ENCODE measurements around the gene LAG3.

LAG3 gene

DNA sequence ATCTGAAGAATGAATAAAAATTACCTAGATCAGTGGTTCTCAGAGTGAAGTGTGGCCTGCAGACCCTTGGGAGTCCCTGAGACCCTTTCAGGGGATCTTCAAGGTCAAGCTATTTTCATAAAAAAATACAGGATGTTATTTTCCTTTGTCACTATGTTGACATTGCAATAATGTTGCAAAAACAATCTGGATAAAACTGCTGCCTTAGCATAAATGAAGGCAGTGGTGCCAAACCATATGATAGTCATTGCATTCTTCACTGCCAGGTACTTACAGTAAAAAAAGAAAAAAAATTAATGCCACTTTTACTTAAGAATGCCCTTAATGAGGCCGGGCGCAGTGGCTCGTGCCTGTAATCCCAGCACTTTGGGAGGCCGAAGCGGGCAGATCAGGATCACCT lies 15.0 kb downstream of the LAG3 start:
- TF ChIP-seq, protein P1, sequence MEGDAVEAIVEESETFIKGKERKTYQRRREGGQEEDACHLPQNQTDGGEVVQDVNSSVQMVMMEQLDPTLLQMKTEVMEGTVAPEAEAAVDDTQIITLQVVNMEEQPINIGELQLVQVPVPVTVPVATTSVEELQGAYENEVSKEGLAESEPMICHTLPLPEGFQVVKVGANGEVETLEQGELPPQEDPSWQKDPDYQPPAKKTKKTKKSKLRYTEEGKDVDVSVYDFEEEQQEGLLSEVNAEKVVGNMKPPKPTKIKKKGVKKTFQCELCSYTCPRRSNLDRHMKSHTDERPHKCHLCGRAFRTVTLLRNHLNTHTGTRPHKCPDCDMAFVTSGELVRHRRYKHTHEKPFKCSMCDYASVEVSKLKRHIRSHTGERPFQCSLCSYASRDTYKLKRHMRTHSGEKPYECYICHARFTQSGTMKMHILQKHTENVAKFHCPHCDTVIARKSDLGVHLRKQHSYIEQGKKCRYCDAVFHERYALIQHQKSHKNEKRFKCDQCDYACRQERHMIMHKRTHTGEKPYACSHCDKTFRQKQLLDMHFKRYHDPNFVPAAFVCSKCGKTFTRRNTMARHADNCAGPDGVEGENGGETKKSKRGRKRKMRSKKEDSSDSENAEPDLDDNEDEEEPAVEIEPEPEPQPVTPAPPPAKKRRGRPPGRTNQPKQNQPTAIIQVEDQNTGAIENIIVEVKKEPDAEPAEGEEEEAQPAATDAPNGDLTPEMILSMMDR (IDR thresholded peaks at IDR 0.05; ENCODE audit: insufficient read depth, low read depth, low read length, missing control alignments), result no peak
- no peak for DNase-seq (ENCODE audit: low read depth)
- no peak overlapping the region for H3K4me3 ChIP-seq (ENCODE audit: low read depth, low read length)

DNA sequence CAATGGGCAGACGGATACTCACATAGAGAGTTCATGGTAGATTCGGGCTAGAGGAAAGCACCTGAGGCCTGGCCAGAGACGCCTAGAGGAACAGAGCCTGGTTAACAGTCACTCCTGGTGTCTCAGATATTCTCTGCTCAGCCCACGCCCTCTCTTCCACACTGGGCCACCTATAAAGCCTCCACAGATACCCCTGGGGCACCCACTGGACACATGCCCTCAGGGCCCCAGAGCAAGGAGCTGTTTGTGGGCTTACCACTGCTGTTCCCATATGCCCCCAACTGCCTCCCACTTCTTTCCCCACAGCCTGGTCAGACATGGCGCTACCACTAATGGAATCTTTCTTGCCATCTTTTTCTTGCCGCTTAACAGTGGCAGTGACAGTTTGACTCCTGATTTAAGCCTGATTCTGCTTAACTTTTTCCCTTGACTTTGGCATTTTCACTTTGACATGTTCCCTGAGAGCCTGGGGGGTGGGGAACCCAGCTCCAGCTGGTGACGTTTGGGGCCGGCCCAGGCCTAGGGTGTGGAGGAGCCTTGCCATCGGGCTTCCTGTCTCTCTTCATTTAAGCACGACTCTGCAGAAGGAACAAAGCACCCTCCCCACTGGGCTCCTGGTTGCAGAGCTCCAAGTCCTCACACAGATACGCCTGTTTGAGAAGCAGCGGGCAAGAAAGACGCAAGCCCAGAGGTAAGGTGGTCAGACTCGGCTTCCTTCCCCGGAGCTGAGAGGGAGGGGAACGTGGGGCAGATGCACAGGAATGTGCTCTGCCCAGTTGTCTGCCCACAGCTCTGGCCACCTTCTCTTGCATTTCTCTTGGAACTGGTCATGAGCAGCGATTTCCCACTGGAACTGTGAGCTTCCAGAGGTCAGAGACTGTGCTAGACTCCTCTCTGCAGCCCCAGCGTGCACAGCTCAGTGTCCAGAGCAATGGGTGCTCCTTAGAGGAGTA lies 16.9 kb downstream of the LAG3 start, which contains the start of gene CD4:
Gene CD4, plus strand, starts transcription at position 557 of the 953 bp plus-strand sequence. CDS start 10,611 bp downstream, outside the sequence.
- no peak within 1 kb of the TSS for H3K4me3 ChIP-seq (ENCODE audit: low read depth, low read length)
- DNase-seq (ENCODE audit: low read depth), result no peak
- TF ChIP-seq, protein P1 (IDR thresholded peaks at IDR 0.05; ENCODE audit: insufficient read depth, low read depth, low read length, missing control alignments), result no peak

DNA sequence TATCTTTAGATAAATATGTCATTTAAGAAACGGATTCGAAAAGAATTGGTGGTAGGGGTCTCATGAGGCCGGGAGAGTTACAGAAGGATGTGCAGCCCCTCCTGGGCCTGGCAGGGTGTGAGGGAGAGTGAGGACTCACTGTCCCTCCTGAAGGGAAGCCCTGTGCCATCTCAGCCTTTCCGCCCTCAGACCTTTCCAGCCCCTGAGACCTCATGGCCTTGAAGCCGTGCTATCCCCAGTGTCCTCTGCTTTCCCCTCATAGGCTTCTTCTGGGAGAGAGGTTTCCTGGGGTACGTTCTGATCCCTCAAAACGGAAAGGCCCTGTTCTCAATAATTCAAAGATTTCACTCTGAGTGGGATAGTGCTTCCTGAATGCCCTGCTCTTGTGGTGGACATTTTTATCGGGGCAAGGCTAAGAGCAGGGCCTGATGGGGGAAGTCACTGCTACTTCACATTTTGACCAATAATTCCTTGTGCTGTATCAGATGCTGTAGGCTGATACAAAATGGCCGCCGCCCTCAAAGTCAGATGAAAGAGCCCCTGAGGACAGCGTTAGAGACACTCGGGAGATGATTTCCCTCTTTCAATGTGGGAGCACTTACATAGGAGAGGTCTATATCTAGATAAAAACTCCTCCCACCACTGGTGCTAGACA lies 18.3 kb downstream of the LAG3 start:
- DNase-seq (ENCODE audit: low read depth), result no peak
- H3K4me3 ChIP-seq (ENCODE audit: low read depth, low read length), result no peak overlapping the region
- TF ChIP-seq, protein P1 (IDR thresholded peaks at IDR 0.05; ENCODE audit: insufficient read depth, low read depth, low read length, missing control alignments), result no peak

DNA sequence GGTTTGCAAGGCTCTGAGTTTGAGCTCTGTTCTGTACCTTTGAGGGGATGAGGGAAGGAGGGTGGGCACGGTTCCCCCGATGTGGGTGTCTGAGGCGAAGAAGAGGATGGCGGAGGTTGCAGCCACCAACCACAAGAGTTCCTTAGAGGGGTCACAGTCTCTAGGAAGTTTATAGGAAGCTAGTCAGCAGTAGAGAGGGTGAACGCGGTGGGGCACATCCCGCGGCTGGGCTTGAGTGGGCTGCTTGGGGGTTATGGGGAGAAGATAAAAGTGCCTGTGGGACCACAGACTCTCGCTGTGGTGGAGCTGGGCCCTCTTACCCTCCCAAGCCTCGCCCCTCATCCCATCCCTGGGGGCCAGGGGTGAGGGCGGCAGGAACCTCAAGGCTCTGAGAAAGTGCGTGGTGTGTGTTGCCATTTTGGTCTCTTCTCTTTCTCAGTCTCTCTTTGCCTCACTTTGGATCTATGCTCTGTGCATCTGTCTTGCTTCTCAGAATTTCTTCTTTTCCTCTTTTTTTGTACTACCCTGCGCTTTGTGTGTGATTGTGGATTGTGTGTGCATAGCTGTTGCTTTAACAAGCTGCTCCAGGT lies 19.7 kb downstream of the LAG3 start:
- TF ChIP-seq, protein P1 (IDR thresholded peaks at IDR 0.05; ENCODE audit: insufficient read depth, low read depth, low read length, missing control alignments), result no peak
- no peak overlapping the region for H3K4me3 ChIP-seq (ENCODE audit: low read depth, low read length)
- no peak for DNase-seq (ENCODE audit: low read depth)

DNA sequence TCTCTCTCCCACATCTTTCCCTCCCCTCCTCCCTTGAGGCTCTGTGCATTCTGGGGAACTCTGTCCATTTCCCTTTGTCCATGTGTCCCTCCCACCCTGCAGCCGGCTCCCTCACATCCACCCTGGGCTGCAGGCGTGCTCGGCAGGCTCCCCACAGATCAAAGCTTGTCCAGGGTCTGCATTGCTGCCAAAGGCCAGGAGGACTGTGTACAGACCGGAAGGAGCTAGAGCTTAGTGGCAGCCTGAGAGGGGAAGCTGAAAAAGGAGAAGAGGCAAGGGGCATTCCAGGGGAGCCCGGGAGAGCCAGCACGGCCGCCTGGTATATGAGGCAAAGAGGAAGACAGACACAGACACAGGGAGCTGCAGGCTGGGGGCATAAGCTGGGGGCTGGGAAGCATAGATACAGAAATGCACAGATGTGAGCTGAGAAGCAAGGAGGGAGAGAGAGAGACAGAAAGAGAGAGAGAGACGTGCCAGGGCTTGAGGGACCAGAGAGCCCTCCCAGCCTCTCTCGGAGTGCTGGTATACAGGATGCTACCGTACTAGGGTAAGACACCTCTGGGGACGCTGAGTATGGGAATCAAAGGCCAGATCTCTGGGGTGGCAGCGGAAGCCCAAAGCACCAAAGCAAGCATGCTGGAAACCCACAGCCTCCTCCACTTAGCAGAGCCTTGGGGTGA lies 20.3 kb downstream of the LAG3 start:
- H3K4me3 ChIP-seq (ENCODE audit: low read depth, low read length), result no peak overlapping the region
- TF ChIP-seq, protein P1 (IDR thresholded peaks at IDR 0.05; ENCODE audit: insufficient read depth, low read depth, low read length, missing control alignments), result no peak
- DNase-seq (ENCODE audit: low read depth), result peak; percentile 43

DNA sequence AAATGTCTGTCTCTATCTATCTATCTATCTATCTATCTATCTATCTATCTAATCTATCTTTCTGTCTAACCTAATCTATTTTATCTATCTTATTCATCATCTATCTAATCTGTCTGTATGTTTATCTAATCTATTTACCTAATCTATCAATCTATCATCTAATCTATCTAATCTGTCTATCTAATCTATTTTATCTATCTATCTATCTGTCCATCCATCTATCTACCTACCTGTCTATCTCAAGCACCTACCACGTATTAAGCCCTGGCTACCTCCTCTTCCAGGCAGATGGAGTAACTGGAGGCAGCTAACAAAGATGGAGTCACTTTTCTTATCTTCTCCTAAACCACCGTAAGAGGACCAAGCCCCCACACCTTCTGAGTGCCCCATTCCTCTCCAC lies 22.8 kb downstream of the LAG3 start:
- no peak overlapping the region for H3K4me3 ChIP-seq (ENCODE audit: low read depth, low read length)
- TF ChIP-seq, protein P1 (IDR thresholded peaks at IDR 0.05; ENCODE audit: insufficient read depth, low read depth, low read length, missing control alignments), result no peak
- no peak for DNase-seq (ENCODE audit: low read depth)

Measured in GM12865 (cell line).